ENCODE measurements around the gene TNFRSF8. TPM values are rescaled to one million over a fixed set of nuclear protein-coding genes. Genes with fewer than 3 reads are reported as not detected.

The TNFRSF8 gene
- polyA plus RNA-seq, 1 donor: 0.34 TPM

DNA sequence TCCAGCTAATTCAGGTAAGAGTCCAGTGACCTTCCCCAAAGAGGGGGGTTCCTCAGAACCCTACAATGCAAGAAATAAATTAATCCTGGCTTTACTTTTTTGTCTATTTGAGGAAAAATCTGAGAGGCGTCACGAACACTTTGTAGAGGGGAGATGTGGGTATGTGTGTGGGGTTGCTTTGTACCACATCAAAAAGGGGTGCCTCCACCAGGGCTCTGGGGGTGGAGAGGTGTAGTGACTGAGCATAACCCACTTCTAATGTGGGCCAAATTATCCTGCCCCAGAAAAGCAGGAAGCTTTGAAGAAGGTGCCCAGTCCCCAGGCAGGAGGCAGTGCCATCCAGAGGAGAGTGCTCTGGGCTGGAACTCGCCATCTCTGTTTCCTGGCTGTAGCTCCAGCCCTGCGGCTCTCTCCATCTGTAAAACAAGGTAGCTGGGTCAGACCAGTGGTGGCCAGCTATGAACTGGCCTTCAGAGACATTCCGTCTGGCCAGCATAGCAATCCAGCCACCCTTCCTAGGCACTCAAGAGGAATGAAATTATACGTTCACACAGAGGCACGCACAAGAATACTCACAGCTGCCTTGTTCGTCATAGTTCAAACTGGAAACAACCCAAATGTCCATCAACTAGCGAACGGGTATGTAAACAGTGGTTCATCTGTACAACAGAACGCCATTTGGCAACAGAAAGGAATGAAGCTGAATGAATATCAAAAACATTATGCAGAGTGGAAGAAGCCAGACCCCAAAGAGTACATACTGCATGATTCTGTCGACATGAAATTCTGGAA is 58.3 kb downstream of the TNFRSF8 start:
- DNase-seq: no peak

DNA sequence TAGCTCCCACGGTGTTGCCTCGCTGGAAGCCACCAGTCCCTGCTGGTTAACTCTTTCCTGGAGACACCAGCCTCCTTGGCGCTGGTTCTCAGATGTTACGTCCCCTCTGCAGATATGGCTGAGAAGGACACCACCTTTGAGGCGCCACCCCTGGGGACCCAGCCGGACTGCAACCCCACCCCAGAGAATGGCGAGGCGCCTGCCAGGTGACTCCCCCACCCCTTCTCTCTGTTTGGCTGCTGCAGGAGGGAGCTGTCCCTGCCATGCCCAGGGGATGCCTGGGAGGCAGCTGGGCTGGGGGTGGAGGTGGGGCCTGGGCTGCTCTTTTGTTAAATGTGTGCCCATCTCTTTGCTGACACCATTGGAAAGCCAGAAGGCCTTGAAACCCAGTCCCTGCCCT is 60.1 kb downstream of the TNFRSF8 start:
- no peak for DNase-seq

DNA sequence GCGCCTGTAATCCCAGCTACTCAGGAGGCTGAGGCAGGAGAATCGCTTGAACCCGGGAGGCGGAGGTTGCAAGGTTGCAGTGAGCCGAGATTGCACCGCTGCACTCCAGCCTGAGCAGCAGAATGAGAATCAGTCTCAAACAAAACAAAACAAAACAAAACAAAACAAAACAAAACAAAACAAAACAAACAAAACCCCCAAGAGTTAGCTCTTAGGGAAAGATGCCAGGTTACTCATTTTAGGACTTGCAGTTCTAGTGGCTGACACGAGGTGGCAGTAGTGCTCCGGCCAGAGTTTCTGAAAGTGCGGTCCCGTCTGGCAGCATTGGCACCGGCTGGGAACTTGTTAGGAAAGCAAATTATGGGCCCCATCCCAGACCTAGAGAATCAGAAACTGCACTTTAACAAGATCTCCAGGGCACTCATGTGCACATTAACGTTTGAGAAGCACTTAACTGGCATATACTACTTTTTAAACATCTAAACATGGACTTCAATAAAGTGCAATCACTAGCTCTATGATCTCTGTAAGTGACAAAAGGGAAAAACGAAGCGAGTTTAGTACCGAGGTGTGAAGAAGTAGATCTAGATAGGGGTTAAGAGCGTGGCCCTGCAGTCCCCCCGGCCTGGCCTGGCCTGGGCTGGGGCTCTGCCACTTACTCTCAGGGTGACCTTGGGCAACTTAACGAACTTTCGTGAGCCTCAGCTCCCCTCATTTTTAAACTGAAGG is 61.8 kb downstream of the TNFRSF8 start:
- peak; percentile 77 for DNase-seq

DNA sequence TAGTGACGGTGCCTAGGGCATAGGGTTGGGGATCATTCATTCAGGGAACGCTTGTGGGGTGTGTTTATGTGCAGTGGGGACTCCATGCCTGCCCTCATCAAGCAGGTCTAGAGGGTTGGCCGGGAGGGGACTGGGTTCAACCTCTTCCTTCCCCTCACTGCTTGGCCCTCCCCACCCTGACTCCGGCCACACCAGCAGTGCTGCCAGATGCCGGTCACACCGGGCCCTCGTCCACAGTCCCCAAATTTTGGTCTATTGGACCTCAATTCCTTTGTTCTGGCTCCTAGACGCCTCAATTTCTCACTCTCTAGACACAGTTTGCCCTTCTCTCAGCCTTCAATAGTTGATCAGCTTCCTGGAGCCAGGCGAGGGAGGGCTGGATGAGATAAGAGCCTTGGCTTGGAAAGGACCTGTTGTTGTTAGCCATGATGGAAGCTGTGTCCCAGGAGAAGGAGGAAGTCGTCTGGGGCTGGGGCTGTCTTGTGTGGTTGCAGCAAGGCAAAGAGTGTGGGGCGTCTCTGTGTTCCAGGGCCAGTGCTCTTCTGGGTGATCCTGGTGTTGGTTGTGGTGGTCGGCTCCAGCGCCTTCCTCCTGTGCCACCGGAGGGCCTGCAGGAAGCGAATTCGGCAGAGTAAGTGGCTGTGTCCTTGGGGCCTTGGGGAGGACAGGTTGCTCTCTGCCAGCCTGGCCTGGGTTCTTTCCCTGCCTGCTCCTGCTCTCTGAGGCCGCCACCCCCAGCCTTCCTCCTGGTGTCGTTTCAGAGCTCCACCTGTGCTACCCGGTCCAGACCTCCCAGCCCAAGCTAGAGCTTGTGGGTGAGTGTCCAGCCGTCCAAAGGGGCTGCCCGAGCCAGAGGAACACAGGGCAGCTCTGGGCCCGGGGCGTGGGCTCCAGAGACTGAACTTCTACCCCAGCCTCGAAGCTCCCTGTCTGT is 62.6 kb downstream of the TNFRSF8 start:
- no peak for DNase-seq

DNA sequence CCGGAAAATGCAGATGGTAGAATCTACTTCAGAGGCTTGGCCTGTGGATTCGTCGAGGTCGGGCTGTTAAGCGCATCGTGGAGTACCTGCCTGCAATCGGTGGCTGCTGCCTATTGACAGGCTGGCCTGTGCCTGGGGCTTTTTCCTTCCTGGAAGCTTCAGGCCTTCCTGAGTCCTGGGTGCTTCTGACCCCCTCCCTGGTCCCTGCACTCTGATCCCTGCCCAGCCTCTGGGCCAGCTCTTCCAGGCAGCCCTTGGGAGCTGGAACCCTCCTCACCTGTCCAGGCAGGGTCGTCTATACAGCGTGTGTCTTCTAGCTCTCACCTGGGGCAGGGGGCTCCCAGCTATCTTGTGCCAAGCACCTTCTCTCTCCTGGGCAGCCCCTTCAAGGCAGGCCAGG is 63.7 kb downstream of the TNFRSF8 start:
- no peak for DNase-seq

DNA sequence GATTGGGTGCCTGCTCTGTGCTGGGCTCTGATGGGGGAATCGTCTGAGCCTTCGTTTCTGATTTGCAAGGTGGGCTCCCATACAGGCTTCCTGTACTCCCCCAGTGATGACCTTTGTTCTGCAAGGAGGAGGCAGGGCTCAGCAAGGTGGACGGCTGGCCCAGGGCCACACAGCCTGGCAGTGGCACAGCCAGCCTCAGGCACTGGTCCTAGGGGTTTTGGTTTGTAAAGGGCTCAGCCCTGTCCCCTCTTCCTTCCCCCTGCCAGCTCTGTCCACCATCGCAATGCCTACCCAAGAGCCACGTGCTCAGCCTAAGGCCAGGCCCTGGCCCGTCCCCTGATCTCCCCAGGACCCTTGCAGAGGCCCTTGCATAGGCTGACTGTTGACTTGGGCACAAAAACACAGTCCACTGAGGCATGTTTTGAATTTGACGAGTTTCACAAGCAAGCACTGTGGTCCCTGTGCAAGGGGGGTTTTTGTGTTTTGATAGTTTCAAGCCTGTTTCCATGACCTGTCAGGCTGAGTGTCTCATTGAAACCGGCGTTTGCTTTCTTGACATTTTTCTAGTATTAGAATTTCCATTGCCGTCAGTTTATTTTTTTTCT is 64.2 kb downstream of the TNFRSF8 start:
- no peak for DNase-seq

DNA sequence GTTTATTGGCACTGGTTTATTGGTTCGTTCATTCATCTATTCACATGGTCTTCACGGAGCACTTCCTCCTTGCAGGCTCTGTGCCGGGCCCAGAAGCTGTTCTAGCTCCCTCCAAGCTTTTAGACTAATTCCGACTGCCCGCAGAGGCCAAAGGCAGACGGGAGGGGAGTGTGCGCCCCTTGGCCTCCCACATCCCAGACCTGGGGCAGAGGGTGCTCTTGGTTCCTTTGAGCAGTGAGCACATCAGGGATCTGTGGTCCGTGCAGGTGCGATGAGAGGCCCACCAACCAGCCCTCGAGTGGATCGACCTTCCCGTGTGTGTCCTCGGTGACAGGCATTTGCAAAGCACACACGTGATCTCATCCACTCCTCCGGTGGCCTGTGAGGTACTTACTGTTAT is 65.0 kb downstream of the TNFRSF8 start:
- DNase-seq: no peak

DNA sequence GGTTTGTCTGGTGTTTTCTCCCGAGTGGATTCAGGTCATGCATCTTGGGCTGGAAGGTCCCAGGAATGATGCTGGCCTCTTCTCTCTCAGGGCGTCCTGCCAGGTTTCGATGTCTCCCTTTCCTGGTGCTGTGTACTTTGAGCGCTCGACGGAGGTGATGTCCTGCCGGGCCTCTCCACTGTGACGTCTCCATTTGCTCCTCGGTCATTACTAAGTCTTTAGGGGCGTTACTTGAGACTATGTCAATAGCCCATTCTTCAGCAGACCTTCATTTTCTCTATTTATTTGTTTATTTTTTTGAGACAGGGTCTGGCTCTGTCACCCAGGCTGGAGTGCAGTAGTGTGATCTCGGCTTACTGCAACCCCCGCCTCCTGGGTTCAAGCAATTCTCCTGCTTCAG is 66.5 kb downstream of the TNFRSF8 start:
- DNase-seq: no peak

DNA sequence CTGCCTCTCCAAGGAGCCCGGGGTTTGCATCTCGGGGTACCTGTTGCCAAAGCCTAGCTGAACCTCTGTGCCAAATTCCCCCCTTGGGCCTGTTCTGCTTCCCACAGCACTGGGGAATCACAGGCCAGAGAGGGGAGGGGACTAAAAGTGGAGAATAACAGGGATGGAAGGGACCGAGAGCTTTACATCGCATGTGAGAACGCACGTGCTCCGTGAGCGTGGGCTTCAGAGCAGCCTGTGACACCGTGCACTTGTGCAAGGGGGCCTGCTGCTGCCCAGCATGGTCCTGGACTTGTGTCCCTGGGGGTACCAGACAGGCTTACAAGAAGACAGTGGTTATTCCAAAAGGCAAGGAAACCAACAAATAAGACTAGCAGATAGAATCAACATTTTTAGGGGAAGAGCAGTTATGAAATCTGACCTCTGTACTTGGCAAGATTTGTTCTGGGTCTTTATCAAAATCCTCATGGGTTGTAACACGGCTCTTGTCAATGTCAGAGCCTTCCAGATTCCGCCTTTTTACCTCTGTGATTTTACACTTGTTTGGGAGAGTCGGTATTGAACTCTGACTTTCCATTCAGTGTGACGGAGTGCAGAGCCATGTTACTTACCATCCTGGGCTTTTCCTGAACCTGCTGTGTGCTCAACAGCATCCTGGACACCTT is 67.5 kb downstream of the TNFRSF8 start:
- DNase-seq: no peak

DNA sequence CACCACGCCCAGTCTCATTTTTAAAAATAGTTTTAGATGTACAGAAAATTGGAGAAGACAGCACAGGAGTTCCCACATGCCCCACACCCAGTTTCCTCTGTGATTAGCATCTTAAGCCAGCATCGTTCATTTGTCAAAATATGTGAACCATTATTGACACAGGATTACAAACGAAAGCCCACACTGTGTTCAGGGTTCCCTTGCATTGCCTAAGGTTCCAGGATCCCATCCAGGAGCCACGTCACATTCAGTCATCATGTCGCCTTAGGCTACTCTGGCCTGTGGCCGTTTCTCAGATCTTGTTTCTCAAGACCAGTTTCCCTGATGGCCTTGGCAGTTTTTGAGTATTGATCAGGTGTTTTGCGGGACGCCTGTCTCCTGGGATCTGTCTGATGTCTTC is 69.0 kb downstream of the TNFRSF8 start:
- no peak for DNase-seq

DNA sequence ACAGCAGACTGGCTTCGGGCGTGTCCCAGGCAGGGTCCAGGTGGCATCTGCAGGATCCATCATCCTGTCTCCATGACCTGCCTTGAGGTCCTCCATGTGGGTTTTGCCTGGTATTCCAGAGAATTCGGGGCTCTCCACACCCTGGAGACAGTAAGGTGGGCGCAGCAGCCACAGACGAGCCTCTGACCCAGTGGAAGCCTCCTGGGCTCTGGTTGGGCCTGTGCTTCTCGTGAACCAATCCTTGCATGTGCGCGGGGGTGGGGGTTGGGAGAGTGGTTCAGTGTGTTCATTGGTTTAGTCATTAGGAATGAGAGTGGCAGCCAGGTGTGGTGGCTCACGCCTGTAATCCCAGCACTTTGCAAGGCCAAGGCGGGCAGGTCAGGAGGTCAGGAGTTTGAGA is 71.6 kb downstream of the TNFRSF8 start:
- DNase-seq: no peak

DNA sequence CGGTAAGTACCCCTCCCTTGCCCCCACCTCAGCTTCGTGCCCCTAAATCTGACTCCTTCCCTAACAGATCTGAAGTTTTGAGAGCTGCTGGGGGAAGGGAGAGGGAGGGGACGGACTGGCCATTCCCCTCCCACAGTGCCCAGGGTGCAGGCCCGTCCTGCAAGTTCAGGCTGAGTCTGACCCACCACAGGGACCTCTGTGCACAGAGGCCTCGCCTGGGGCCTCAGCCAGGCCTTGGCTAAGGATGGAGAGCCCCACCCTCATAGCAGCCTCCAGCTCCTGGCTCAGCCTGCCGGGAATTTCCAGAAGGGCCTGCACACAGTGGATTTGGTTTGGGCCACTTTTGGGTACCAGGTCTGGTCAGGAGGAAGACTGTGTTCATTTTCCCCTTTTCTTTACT is 72.5 kb downstream of the TNFRSF8 start:
- peak; percentile 40 for DNase-seq

DNA sequence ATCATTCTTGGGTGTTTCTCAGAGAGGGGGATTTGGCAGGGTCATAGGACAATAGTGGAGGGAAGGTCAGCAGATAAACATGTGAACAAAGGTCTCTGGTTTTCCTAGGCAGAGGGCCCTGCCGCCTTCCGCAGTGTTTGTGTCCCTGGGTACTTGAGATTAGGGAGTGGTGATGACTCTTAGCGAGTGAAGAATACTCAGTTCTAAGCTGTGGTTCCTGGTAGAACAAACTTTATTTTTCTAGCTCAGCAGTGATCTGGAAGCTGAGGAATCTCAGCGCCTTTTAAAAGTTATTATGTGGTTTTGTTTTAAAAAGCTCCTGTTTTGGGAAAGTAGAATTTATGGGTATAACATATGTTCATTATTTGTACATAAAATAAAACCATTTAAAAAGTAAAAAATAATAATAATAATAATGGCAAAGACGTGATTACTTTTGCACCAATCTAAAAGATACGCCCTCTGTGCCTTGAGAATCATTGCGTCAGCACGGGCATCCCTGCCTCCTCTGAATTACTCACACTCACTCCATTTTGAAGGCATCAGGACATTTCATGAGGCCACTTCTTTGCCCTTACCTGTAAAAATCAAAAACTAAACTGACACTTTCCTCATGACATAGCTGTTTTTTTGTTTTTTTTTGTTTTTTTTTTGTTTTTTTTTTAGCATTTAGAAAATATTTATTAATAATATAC is 74.0 kb downstream of the TNFRSF8 start:
- DNase-seq: no peak

DNA sequence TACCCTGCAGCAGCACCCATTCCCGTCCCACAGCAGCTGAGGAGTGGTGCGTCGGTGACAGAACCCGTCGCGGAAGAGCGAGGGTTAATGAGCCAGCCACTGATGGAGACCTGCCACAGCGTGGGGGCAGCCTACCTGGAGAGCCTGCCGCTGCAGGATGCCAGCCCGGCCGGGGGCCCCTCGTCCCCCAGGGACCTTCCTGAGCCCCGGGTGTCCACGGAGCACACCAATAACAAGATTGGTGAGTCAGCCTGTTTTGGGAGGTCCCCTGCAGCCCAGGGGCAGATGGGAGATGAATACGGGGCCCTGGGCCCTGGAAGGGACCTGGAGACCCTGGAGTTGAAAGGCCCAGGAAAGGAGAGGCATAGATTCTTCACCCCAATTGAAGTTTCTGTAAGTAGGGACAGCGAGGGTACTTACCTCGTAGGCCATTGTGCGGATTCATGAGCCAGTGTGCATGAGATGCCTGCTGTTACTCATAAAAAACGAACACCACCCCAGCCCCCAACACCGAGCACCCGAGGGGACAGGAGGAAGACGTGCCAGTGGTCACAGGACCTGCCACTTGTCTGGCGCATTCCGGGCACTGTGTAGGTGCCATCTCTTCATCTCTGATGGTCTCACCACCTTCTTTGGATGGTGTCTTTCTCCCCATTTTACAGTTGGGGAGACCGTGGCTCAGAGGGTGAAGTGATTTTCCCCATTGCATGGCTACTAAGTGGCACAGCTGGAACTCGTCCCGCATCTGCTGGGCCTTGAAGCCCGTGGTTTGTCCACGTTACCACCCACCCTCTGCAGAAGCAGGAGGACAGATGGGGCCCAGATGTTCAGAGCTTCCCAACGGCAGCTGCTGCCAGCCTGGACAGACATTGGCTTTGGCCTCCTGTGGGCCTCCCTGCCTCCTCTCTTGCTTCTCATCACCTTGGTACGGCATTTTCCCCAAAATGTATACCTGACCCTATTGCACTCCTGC is 75.4 kb downstream of the TNFRSF8 start:
- DNase-seq: no peak

DNA sequence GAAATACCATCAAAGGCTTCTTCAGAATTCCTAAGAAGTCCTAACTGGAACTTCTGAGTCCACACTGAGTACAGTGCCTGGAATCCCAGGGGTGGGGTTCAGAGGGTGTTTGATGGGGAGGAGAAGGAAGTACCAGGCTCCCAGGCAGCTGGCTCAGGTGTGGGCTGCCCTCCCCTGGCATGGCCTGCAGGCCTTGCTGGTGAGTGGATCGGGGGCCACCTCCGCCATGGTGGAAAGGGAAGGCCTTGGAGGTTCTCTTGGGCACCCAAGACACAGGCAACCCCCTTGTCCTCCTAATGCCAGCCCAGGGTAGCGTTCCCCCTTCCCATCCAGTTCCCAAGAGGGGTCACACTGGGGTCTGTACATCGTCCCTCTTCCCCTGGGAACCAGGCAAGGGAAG is 76.9 kb downstream of the TNFRSF8 start:
- no peak for DNase-seq

DNA sequence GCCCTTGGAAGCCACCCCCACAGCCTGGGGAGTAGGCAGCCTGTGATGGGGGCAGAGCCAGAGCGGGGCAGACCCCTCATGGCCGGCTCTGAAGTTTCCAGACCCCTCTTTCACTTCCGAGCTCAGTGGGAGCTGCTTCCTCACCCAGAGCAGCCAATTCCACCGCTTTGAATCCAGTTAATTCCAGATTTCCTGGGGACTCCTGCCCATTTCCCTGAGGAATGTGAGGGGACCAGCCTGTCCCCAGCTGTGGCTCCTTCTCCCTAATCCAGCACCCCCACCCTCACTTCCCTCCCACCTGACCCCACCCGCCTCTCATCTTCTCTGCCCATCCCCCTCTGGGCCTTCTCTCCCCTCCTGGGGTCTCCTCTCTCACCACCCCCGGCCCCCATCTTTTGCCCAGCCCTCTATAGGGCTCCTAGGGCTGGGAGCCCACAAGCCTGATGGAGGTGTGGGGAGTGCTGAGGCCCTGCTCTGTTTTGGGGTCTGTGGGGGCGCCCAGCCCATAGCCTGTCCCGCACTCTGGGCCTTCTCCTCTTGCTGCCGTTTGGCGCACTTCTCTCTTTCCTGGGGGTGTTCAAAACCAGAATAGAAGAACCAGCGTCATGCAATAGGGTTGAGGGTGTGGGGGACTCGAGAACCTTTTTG is 77.5 kb downstream of the TNFRSF8 start:
- no peak for DNase-seq

DNA sequence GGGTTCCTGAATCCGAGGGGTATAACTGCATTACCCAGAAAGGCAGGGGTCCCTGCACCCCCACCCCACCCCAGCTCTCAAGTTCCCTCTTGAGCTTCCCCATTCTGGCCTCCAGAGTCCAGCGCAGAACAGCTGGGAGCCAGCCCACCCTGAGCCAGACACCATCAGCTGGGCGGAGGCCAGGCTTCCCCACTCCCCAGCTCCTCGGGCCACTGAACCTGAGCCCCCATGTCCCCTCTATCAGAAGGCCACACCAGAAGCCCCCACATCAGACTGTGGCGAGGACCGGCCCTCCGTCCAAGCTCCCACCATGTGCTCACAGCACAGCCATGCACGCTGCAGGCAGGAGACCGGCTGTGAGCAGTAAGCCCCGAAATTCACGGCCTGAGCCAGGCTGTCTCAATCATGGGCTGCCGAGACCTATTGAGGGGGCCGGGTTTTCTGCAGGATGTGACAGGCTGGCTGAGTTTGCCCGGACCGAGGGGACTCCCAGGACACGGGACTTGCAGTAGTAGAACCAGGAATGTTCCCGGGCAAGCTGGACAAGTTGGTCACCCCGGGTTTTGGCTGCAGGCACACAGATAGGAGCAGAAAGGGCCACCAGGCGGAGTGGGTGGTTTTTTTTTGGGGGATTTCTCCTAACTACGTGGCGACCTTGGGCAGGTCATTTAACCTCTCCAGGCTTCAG is 78.2 kb downstream of the TNFRSF8 start:
- no peak for DNase-seq

DNA sequence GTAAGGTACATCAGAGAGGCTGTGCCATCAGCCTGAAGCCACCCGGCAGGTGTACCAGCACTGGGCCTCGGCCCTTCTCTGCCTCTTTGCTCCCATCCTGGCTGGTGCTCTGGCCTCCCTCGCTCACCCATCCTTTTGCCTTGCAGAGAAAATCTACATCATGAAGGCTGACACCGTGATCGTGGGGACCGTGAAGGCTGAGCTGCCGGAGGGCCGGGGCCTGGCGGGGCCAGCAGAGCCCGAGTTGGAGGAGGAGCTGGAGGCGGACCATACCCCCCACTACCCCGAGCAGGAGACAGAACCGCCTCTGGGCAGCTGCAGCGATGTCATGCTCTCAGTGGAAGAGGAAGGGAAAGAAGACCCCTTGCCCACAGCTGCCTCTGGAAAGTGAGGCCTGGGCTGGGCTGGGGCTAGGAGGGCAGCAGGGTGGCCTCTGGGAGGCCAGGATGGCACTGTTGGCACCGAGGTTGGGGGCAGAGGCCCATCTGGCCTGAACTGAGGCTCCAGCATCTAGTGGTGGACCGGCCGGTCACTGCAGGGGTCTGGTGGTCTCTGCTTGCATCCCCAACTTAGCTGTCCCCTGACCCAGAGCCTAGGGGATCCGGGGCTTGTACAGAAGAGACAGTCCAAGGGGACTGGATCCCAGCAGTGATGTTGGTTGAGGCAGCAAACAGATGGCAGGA is 79.2 kb downstream of the TNFRSF8 start:
- DNase-seq: peak; percentile 42
